Uterus (tissue), 4 donors: ENCODE measurements around the gene ZNF69. TPM values are rescaled to one million over a fixed set of nuclear protein-coding genes. Genes with fewer than 3 reads are reported as not detected.
"Not testable (repeated sequence)": the region's sequence is repeated elsewhere in the genome, so short reads cannot be mapped to it uniquely, and the experiment has no call there.

Experiments used
- DNase-seq, 2 donors: peaks; one replicate each; pipeline ENCODE4 v3.0.0-alpha.2; 2019 to 2020
- H3K27ac ChIP-seq, 2 donors: fragments of 200-600 bp; sonication (generic); 1 replicate in 1 of 2; 2 replicates in 1 of 2; pipeline ENCODE4 v1.5.1; 2016 to 2018
- H3K27me3 ChIP-seq, 2 donors: fragments of 200-600 bp; sonication (generic); one replicate each; pipeline ENCODE4 v1.5.1; 2018 to 2019; ENCODE audit warnings: control low read depth in 1 of 2
- H3K36me3 ChIP-seq, 2 donors: fragments of 200-600 bp; sonication (generic); one replicate each; pipeline ENCODE4 v1.5.1; 2019; ENCODE audit warnings: control low read depth in 1 of 2
- H3K4me1 ChIP-seq, 2 donors: fragments of 200-600 bp; sonication (generic); one replicate each; pipeline ENCODE4 v1.5.1; 2018 to 2019; ENCODE audit warnings: control low read depth in 1 of 2
- H3K4me3 ChIP-seq, 2 donors: fragments of 200-600 bp; sonication (generic); 1 replicate in 1 of 2; 2 replicates in 1 of 2; pipeline ENCODE4 v1.5.1; 2018 to 2019; ENCODE audit warnings: mild to moderate bottlenecking in 1 of 2
- H3K9me3 ChIP-seq, 2 donors: fragments of 200-600 bp; sonication (generic); one replicate each; pipeline ENCODE4 v1.5.1; 2019; ENCODE audit warnings: control low read depth in 1 of 2
- CTCF ChIP-seq, 4 experiments: fragments of 200-600 bp in 2 of 4; fragments of 450-650 bp in 2 of 4; sonication (generic) in 2 of 4; IDR thresholded peaks; one replicate each; pipeline ENCODE4 v1.5.1; 2016 to 2019; ENCODE audit warnings: antibody characterized with exemption in 4 of 4, mild to moderate bottlenecking in 2 of 4, moderate library complexity in 1 of 4
- POLR2A ChIP-seq, 2 donors: fragments of 450-650 bp; IDR thresholded peaks; one replicate each; pipeline ENCODE4 v1.6.1; 2016; ENCODE audit warnings: antibody characterized with exemption in 2 of 2, mild to moderate bottlenecking in 1 of 2, moderate library complexity in 1 of 2
- intact Hi-C: fragments of 100-400 bp; cut with DNase I; formaldehyde crosslinking; loops from one replicate; pipeline ENCODE4 v1.15.1; 2023; ENCODE audit warnings: low total_unique reads
- total RNA-seq, 4 donors: library from RNA; depleted of rRNA in 3 of 4; stranded (reverse); fragments of >200 nt in 3 of 4; gene quantifications; one replicate each; pipeline versions ENCODE4 v1.1.0 to v1.2.4, GENCODE V29; 2014 to 2023
- donor health status: DM: yes; HTN: yes; CAD: no.

Gene ZNF69
- total RNA-seq, 4 donors from 2014 or later: 1.2 to 16.1 (median 10.7) TPM

GRCh38 chr19:11927227-11927626 is 39.6 kb downstream of the ZNF69 start:
- H3K27me3 ChIP-seq: no peaks in the 10 kb centered on the region
- H3K27ac ChIP-seq: no peak overlapping the region
- no peaks in the 10 kb centered on the region for H3K9me3 ChIP-seq
- H3K4me1 ChIP-seq: peaks cover 0 to 6% of the 10 kb centered on the region in 2 donors
- no peak overlapping the region for H3K4me3 ChIP-seq
- no peak for DNase-seq
- TF ChIP-seq CTCF (IDR thresholded peaks at IDR 0.05) (no peak), POLR2A (IDR thresholded peaks at IDR 0.05) (no peak)
- intact Hi-C loops: no loop called here
- H3K36me3 ChIP-seq: no peaks in the 10 kb centered on the region

- H3K27ac ChIP-seq: no peak overlapping the region
- no peak for TF ChIP-seq POLR2A (IDR thresholded peaks at IDR 0.05)
- TF ChIP-seq CTCF (IDR thresholded peaks at IDR 0.05): no peak
- H3K36me3 ChIP-seq: no peaks in the 10 kb centered on the region
- H3K27me3 ChIP-seq: no peaks in the 10 kb centered on the region
- intact Hi-C loops: no loop called here
- DNase-seq: no peak
- H3K9me3 ChIP-seq: peaks cover 0 to 7% of the 10 kb centered on the region in 2 donors
- H3K4me3 ChIP-seq: no peak overlapping the region
- H3K4me1 ChIP-seq: no peaks in the 10 kb centered on the region
Observed at GRCh38 chr19:11931051-11931450, 43.5 kb downstream of the ZNF69 start.

- DNase-seq: no peak
- Histone ChIP-seq H3K27me3 (no peaks in the 10 kb centered on the region), H3K4me1 (no peaks in the 10 kb centered on the region), H3K4me3 (no peak overlapping the region), H3K36me3 (no peaks in the 10 kb centered on the region), H3K9me3 (peaks cover 0 to 7% of the 10 kb centered on the region in 2 donors), H3K27ac (no peak overlapping the region)
- intact Hi-C loops: no loop called here
- no peak for TF ChIP-seq CTCF (IDR thresholded peaks at IDR 0.05)
- no peak for TF ChIP-seq POLR2A (IDR thresholded peaks at IDR 0.05)
Observed at GRCh38 chr19:11931513-11931912, 43.9 kb downstream of the ZNF69 start.

- H3K27me3 ChIP-seq, H3K4me3 ChIP-seq, H3K4me1 ChIP-seq, H3K36me3 ChIP-seq, intact Hi-C loops, DNase-seq, H3K27ac ChIP-seq: not testable (repeated sequence)
- peaks cover 0 to 25% of the 10 kb centered on the region in 2 donors for H3K9me3 ChIP-seq
Observed at GRCh38 chr19:11935829-11936228, 48.2 kb downstream of the ZNF69 start.

- intact Hi-C loops, H3K4me1 ChIP-seq, H3K4me3 ChIP-seq, H3K27me3 ChIP-seq, H3K36me3 ChIP-seq, H3K27ac ChIP-seq, DNase-seq: not testable (repeated sequence)
- H3K9me3 ChIP-seq: peaks cover 0 to 48% of the 10 kb centered on the region in 2 donors
Observed at GRCh38 chr19:11938383-11938782, 50.8 kb downstream of the ZNF69 start.

- H3K36me3 ChIP-seq, intact Hi-C loops: not testable (repeated sequence)
Observed at GRCh38 chr19:11941361-11941887, 53.8 kb downstream of the ZNF69 start.

More at GRCh38 chr19:11941361-11941887, 53.8 kb downstream of the ZNF69 start:
- not testable (repeated sequence) for DNase-seq, H3K4me3 ChIP-seq, H3K27ac ChIP-seq, H3K4me1 ChIP-seq, H3K27me3 ChIP-seq
- peaks cover 0 to 70% of the 10 kb centered on the region in 2 donors for H3K9me3 ChIP-seq
